Erythroblast (primary cell): ENCODE data around the gene STARD13.

Experiments
- GATA1 ChIP-seq: IDR thresholded peaks from 2 replicates; pipeline ENCODE4 v1.6.1; 2011; ENCODE audit warnings: low read depth, mild to moderate bottlenecking, control low read depth, low read length, moderate library complexity
- POLR2A ChIP-seq: IDR thresholded peaks from 2 replicates; pipeline ENCODE4 v1.6.1; 2011; ENCODE audit warnings: mild to moderate bottlenecking, low read length

DNA sequence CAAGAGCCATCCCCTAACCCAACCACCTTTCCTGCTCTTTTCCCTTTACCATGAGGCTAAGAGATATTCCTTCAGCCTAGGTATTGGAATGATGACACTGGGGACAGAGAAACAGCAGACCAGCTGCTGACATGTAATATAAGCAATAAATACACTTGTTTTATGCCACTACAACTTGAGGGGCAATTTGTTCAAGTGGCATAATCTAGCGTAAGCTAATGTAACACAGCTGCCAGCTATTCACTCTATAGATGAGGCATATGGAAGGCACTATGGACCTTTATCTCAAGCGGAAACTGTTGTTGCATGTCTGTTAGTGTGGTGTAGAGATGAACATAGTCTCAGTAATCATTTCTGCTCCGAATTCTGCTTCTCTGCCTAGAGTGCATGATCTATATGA lies 111.1 kb downstream of the STARD13 start:
- TF ChIP-seq POLR2A, result no peak
- TF ChIP-seq GATA1, result no peak
